HT1080 (cell line): ENCODE measurements around the gene BRIP1. TPM values are rescaled to one million over a fixed set of nuclear protein-coding genes. Genes with fewer than 3 reads are reported as not detected.
"Not testable (repeated sequence)": the region's sequence is repeated elsewhere in the genome, so short reads cannot be mapped to it uniquely, and the experiment has no call there.

ENCODE experiments used
- DNase-seq: peaks from one replicate; pipeline ENCODE4 v3.0.0-alpha.2; 2015; ENCODE audit warnings: low read depth
- total RNA-seq: library from RNA; depleted of rRNA; stranded (reverse); fragments of >200 nt; shearing (Covaris generic); gene quantifications from 2 replicates; pipeline ENCODE4 v1.2.3, GENCODE V29; 2014

BRIP1 gene
- total RNA-seq, 1 experiment from 2014 or later: 8.8 TPM

GRCh38 chr17:61669522-61669921, 193.8 kb downstream of the BRIP1 start:
- DNase-seq: no peak

GRCh38 chr17:61668486-61668885, 194.8 kb downstream of the BRIP1 start:
- no peak for DNase-seq

GRCh38 chr17:61666406-61667088, 196.8 kb downstream of the BRIP1 start:
- DNase-seq: not testable (repeated sequence)

- DNase-seq: no peak
Measured at GRCh38 chr17:61663310-61663709, 200.0 kb downstream of the BRIP1 start.

- no peak for DNase-seq
Measured at GRCh38 chr17:61662741-61663140, 200.6 kb downstream of the BRIP1 start.

- DNase-seq: no peak
Measured at GRCh38 chr17:61662186-61662585, 201.1 kb downstream of the BRIP1 start.

- no peak for DNase-seq
Measured at GRCh38 chr17:61660746-61661485, 202.4 kb downstream of the BRIP1 start.

GRCh38 chr17:61659437-61659836, 203.9 kb downstream of the BRIP1 start:
- DNase-seq: no peak

- no peak for DNase-seq
Measured at GRCh38 chr17:61658183-61658582, 205.1 kb downstream of the BRIP1 start.

GRCh38 chr17:61657338-61657737, 206.0 kb downstream of the BRIP1 start:
- DNase-seq: no peak

GRCh38 chr17:61656721-61657217, 206.6 kb downstream of the BRIP1 start:
- DNase-seq: no peak

GRCh38 chr17:61650749-61651148, 212.6 kb downstream of the BRIP1 start:
- DNase-seq: no peak

GRCh38 chr17:61648587-61648986, 214.7 kb downstream of the BRIP1 start:
- no peak for DNase-seq

GRCh38 chr17:61647047-61647446, 216.3 kb downstream of the BRIP1 start:
- DNase-seq: peak; percentile 5

- DNase-seq: no peak
Measured at GRCh38 chr17:61646482-61646881, 216.8 kb downstream of the BRIP1 start.

GRCh38 chr17:61645920-61646319, 217.4 kb downstream of the BRIP1 start:
- no peak for DNase-seq

GRCh38 chr17:61644800-61645774, 218.2 kb downstream of the BRIP1 start:
- no peak for DNase-seq

- no peak for DNase-seq
Measured at GRCh38 chr17:61642768-61643167, 220.6 kb downstream of the BRIP1 start.

- no peak for DNase-seq
Measured at GRCh38 chr17:61641715-61642114, 221.6 kb downstream of the BRIP1 start.

GRCh38 chr17:61641084-61641483, 222.2 kb downstream of the BRIP1 start:
- DNase-seq: no peak

- no peak for DNase-seq
Measured at GRCh38 chr17:61639818-61640217, 223.5 kb downstream of the BRIP1 start.

- no peak for DNase-seq
Measured at GRCh38 chr17:61638087-61638486, 225.2 kb downstream of the BRIP1 start.
